ENCODE data around the gene SYT1. TPM values are rescaled to one million over a fixed set of nuclear protein-coding genes. Genes with fewer than 3 reads are reported as not detected.

SYT1 gene
- total RNA-seq, 3 donors from 2014 or later = 1.4 to 11.8 (median 2.0) TPM

- ATAC-seq = no peak
Observed at GRCh38 chr12:79358716-79359300, 494.2 kb downstream of the SYT1 start.

GRCh38 chr12:79360286-79360685, 495.7 kb downstream of the SYT1 start:
- Histone ChIP-seq H3K4me3 (no peak overlapping the region), H3K36me3 (ENCODE audit: low read depth) (no peaks in the 10 kb centered on the region), H3K9me3 (no peaks in the 10 kb centered on the region), H3K4me1 (ENCODE audit: low read depth) (no peaks in the 10 kb centered on the region)
- DNase-seq (no peak), ATAC-seq (no peak)
- TF ChIP-seq CTCF (IDR thresholded peaks at IDR 0.05) = no peak
- intact Hi-C loops (cut with DNase I, micrococcal nuclease) = no loop called here

More at GRCh38 chr12:79358716-79359300, 494.2 kb downstream of the SYT1 start:
- DNase-seq = no peak
- no peak overlapping the region for H3K4me3 ChIP-seq
- no peaks in the 10 kb centered on the region for H3K9me3 ChIP-seq
- TF ChIP-seq CTCF (IDR thresholded peaks at IDR 0.05) = no peak
- intact Hi-C loops (cut with DNase I, micrococcal nuclease) = no loop called here
- H3K36me3 ChIP-seq (ENCODE audit: low read depth) = no peaks in the 10 kb centered on the region
- H3K4me1 ChIP-seq (ENCODE audit: low read depth) = no peaks in the 10 kb centered on the region

- intact Hi-C loops (cut with DNase I, micrococcal nuclease) = no loop called here
- no peak for DNase-seq
Observed at GRCh38 chr12:79360936-79361335, 496.4 kb downstream of the SYT1 start.

GRCh38 chr12:79364197-79364596, 499.6 kb downstream of the SYT1 start:
- no peak for DNase-seq

More at GRCh38 chr12:79360936-79361335, 496.4 kb downstream of the SYT1 start:
- TF ChIP-seq CTCF (IDR thresholded peaks at IDR 0.05) = no peak
- Histone ChIP-seq H3K9me3 (no peaks in the 10 kb centered on the region), H3K4me1 (ENCODE audit: low read depth) (no peaks in the 10 kb centered on the region), H3K36me3 (ENCODE audit: low read depth) (no peaks in the 10 kb centered on the region), H3K4me3 (no peak overlapping the region)
- ATAC-seq = no peak

GRCh38 chr12:79366374-79366773, 501.8 kb downstream of the SYT1 start:
- intact Hi-C loops (cut with DNase I, micrococcal nuclease) = no loop called here
- no peak for TF ChIP-seq CTCF (IDR thresholded peaks at IDR 0.05)
- Histone ChIP-seq H3K36me3 (ENCODE audit: low read depth) (no peaks in the 10 kb centered on the region), H3K4me1 (ENCODE audit: low read depth) (no peaks in the 10 kb centered on the region), H3K9me3 (no peaks in the 10 kb centered on the region), H3K4me3 (no peak overlapping the region)
- ATAC-seq (no peak), DNase-seq (no peak)

More at GRCh38 chr12:79364197-79364596, 499.6 kb downstream of the SYT1 start:
- H3K4me1 ChIP-seq (ENCODE audit: low read depth) = no peaks in the 10 kb centered on the region
- no peak for ATAC-seq
- no peak for TF ChIP-seq CTCF (IDR thresholded peaks at IDR 0.05)
- H3K4me3 ChIP-seq = no peak overlapping the region
- intact Hi-C loops (cut with DNase I, micrococcal nuclease) = no loop called here
- no peaks in the 10 kb centered on the region for H3K36me3 ChIP-seq (ENCODE audit: low read depth)
- no peaks in the 10 kb centered on the region for H3K9me3 ChIP-seq
